ENCODE data around the gene RIMS4. TPM values are rescaled to one million over a fixed set of nuclear protein-coding genes. Genes with fewer than 3 reads are reported as not detected.

The RIMS4 gene
- total and polyA plus RNA-seq, 3 donors from 2014 or later: 29.7 to 72.1 (median 32.1) TPM

DNA sequence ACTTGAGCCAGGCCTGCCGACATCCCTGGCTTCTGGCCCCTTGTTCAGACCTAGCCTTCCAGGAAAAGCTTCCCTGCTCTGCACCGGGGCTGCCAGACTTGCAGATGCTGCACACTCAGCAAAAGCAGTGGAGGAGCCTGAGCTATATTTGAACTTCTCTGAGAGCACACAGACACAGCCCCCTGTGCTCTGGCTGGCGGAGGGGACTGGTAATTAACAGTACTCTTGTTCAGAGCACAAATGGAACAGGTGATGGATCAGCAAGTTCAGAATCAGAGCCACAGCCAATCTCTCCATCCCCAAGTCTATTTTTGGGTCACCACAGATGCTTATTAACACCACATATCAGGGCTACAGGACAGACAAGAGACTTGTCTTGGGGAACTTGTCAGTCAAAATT, 27.6 kb upstream of the RIMS4 start:
- Histone ChIP-seq H3K27ac (no peak overlapping the region), H3K27me3 (no peaks in the 10 kb centered on the region), H3K4me1 (no peaks in the 10 kb centered on the region), H3K36me3 (ENCODE audit: low read depth, missing control alignments) (no peaks in the 10 kb centered on the region), H3K4me3 (no peak overlapping the region), H3K9me3 (no peaks in the 10 kb centered on the region)
- TF ChIP-seq, protein P1, sequence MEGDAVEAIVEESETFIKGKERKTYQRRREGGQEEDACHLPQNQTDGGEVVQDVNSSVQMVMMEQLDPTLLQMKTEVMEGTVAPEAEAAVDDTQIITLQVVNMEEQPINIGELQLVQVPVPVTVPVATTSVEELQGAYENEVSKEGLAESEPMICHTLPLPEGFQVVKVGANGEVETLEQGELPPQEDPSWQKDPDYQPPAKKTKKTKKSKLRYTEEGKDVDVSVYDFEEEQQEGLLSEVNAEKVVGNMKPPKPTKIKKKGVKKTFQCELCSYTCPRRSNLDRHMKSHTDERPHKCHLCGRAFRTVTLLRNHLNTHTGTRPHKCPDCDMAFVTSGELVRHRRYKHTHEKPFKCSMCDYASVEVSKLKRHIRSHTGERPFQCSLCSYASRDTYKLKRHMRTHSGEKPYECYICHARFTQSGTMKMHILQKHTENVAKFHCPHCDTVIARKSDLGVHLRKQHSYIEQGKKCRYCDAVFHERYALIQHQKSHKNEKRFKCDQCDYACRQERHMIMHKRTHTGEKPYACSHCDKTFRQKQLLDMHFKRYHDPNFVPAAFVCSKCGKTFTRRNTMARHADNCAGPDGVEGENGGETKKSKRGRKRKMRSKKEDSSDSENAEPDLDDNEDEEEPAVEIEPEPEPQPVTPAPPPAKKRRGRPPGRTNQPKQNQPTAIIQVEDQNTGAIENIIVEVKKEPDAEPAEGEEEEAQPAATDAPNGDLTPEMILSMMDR (IDR thresholded peaks at IDR 0.05): no peak
- no peak for TF ChIP-seq POLR2A (IDR thresholded peaks at IDR 0.05)
- intact Hi-C loops (cut with DNase I; ENCODE audit: low total_unique reads): no loop called here
- DNase-seq: peak; percentile 48
- WGBS, 2 donors: 57 to 79% methylated on average over 2 to 3 of the region's 3 CpGs

DNA sequence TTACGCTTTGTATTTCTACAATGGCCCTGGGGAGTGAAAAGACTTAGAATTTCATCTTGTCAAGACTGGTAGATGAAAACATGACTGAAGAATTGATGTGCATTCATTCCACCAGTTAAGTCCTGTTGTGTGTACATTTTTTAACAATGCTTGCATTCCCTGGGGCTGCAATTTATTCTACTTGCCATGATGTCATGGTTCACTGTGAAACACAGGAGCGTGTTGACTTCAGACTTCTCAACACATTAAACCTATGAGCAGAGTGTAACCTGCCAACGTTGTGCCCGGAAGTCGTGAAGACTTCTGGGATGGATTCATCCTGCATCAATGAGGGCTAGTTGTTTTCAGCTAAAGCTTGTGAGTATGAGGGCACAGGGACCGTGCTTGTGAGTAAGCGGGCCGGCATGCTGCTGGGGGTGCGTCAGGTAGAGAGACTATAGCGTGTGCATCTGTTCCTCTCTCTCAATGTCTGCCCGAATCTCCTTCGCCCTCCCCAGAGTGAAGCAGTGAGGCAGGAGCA, 26.3 kb upstream of the RIMS4 start:
- intact Hi-C loops (cut with DNase I; ENCODE audit: low total_unique reads): no loop called here
- H3K9me3 ChIP-seq: no peaks in the 10 kb centered on the region
- H3K4me1 ChIP-seq: no peaks in the 10 kb centered on the region
- H3K27ac ChIP-seq: no peak overlapping the region
- no peaks in the 10 kb centered on the region for H3K36me3 ChIP-seq (ENCODE audit: low read depth, missing control alignments)
- TF ChIP-seq, protein P1 (IDR thresholded peaks at IDR 0.05): no peak
- no peak for TF ChIP-seq POLR2A (IDR thresholded peaks at IDR 0.05)
- 96 to 97% methylated on average over 11 to 12 of the region's 12 CpGs for WGBS, 2 donors
- DNase-seq: no peak
- H3K4me3 ChIP-seq: no peak overlapping the region
- H3K27me3 ChIP-seq: no peaks in the 10 kb centered on the region

DNA sequence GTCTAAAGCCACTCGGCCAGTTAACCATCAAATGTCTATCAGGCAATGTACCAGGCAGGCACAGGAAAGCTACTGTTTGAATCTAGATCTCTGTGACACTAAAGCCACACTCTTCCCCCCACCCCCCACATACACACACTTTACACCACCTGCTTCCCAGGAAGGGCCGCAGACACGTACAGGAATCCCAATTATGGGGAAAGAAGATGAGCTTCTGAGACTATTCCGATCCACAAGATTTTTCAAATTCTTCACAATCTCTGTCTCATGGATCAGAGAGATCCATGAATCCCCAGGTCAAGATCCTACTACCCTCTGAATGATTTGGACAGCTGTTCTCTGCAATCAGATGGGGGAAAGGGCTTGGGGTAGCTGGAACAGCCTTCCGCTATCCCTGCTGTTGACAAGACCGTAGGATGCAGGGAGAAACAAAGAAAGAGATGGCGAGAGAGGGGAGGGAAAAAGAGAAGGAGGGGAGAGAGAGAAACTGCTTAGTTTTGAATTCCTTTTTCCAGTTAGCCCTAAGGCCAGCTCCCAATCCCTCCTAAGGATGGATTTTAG, 25.4 kb upstream of the RIMS4 start:
- intact Hi-C loops (cut with DNase I; ENCODE audit: low total_unique reads): no loop called here
- Histone ChIP-seq H3K4me3 (no peak overlapping the region), H3K36me3 (ENCODE audit: low read depth, missing control alignments) (no peaks in the 10 kb centered on the region), H3K9me3 (no peaks in the 10 kb centered on the region), H3K4me1 (no peaks in the 10 kb centered on the region), H3K27ac (no peak overlapping the region), H3K27me3 (no peaks in the 10 kb centered on the region)
- TF ChIP-seq POLR2A (IDR thresholded peaks at IDR 0.05): no peak
- TF ChIP-seq, protein P1 (IDR thresholded peaks at IDR 0.05): no peak
- no peak for DNase-seq
- 83 to 87% methylated on average over 7 of the region's 7 CpGs for WGBS, 2 donors

DNA sequence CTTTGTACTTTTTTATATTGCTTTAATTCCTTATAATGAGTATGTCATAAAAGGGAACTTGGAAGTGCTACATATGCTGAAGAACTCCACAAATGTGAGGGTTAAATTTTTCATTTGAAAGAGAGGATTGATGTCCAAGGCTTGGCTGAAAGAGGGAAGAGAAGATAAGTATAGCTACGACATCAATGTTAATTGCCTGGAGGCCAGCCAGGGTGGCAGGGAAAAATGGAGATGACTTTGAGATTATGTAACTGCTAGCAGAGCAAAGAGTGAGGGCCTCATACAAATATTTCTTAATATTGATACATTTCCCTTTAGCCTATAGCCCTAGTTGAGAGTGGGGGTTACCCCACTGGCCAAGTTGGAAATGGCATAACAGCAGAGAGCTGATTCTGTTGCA, 24.8 kb upstream of the RIMS4 start:
- Histone ChIP-seq H3K36me3 (ENCODE audit: low read depth, missing control alignments) (no peaks in the 10 kb centered on the region), H3K27ac (no peak overlapping the region), H3K27me3 (no peaks in the 10 kb centered on the region), H3K4me1 (no peaks in the 10 kb centered on the region), H3K4me3 (no peak overlapping the region), H3K9me3 (no peaks in the 10 kb centered on the region)
- 33 to 57% methylated on average over 1 of the region's 1 CpG for WGBS, 2 donors
- TF ChIP-seq POLR2A (IDR thresholded peaks at IDR 0.05): no peak
- TF ChIP-seq, protein P1 (IDR thresholded peaks at IDR 0.05): no peak
- intact Hi-C loops (cut with DNase I; ENCODE audit: low total_unique reads): no loop called here
- DNase-seq: no peak

DNA sequence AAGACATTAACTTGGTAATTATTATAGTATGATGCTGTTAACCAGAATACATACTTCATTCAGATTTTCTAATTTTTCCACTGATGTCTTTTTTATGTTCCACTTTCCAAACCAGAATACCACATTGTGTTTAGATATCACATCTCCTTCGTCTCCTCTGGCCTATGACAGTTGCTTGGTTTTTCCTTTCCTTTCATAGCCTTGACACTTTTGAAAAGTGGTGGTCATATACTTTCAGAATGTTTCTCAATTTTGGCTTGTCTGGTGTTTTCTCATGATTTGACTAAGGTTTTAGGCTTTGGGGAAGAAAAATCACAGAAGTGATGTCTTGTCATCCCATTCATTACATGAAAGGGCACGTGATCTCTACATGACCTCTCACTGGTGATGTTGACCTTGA, 24.3 kb upstream of the RIMS4 start:
- no peak overlapping the region for H3K27ac ChIP-seq
- WGBS, 2 donors: 87 to 93% methylated on average over 2 of the region's 2 CpGs
- no peak for TF ChIP-seq POLR2A (IDR thresholded peaks at IDR 0.05)
- TF ChIP-seq, protein P1 (IDR thresholded peaks at IDR 0.05): no peak
- no peaks in the 10 kb centered on the region for H3K27me3 ChIP-seq
- H3K9me3 ChIP-seq: no peaks in the 10 kb centered on the region
- intact Hi-C loops (cut with DNase I; ENCODE audit: low total_unique reads): no loop called here
- no peak overlapping the region for H3K4me3 ChIP-seq
- DNase-seq: no peak
- no peaks in the 10 kb centered on the region for H3K4me1 ChIP-seq
- no peaks in the 10 kb centered on the region for H3K36me3 ChIP-seq (ENCODE audit: low read depth, missing control alignments)

All from testis (tissue), 3 donors.